ENCODE measurements around the gene GRAMD1A.
"Not testable (repeated sequence)": the region's sequence is repeated elsewhere in the genome, so short reads cannot be mapped to it uniquely, and the experiment has no call there.

Gene GRAMD1A

DNA sequence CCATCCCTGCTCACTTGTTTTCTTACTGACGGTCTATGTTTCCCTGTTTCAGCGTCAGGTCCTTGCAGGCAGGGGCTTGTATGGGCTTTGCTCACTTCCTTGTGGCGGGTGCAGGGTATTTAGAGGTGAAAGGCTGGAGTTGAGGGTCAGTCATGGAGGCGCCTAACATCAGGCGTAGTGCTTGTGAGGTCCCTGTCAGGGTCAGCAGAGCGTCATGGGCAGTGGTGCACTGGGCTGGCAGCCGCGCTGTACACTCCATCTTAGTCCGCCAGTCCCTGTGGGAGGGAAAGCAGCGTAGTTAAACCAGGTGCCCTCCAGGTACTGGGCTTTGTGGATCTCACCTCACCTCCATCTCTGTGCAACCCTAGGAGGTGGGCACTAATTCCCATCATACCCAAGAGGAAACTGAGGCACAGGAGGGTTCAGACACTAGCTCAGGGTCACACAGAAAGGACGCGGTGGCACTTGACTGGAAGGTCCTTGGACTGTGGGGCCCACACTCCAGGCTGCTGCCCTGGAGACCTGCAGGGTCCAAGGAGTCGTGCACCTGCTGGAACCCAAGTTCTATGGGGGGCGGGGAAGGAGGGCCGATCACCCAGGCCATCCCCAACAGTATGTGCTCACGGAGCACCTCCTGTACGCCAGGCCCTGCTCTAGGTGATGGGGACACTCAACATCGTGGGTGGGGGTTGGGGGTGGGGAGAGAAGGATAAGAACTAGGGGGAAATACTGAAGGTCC, 4.6 kb downstream of the GRAMD1A start:
- DNase-seq (ENCODE audit: low spot score), result no peak

GRCh38 chr19:35005256-35005977, 5.3 kb downstream of the GRAMD1A start:
- DNase-seq (ENCODE audit: low spot score), result no peak

DNA sequence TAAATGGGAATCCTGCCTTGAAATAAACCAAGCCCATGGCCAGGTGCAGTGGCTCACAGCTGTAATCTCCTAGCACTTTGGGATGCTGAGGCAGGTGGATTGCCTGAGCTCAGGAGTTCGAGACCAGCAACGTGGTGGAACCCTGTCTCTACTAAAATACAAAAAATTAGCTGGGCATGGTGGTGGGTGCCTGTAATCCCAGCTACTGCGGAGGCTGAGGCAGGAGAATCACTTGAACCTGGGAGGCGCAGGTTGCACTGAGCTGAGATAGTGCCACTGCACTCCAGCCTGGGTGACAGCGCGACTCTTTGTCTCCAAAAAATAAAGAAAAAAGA, 5.9 kb downstream of the GRAMD1A start:
- DNase-seq (ENCODE audit: low spot score), result not testable (repeated sequence)

DNA sequence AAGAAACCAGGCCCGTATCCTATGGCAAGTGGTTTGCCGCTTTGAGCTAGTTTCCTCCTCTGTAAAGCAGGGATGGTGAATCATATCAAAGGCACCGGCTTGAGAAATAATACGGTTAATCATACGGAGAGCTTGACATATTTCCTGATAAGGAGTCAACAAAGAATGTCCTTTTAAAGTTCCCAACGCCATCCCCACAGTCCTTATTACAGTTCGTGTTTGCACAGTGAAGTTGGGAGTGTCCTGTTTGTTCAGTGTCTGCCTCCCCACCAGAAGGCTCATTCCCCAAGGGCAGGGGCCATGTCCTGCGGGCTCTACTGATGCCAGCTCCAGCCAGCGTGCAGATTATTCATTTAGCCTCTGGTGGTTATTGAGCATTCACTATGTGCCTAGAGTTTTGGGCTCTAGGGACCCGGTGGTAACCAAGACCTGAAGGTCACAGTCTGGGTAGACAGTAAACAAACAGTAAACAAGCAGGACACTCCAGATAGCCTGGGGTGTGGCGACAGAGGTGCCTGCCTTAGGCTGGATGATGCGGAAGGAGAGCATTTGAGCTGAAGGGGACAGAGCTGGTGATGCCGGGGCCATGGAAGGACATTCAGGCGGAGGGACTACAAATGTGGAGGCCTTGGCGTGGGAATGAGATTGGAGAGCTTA, 6.3 kb downstream of the GRAMD1A start:
- no peak for DNase-seq (ENCODE audit: low spot score)

- DNase-seq (ENCODE audit: low spot score), result no peak
These were observed 6.9 kb downstream of the GRAMD1A start for GRCh38 chr19:35006999-35007365.

- DNase-seq (ENCODE audit: low spot score), result not testable (repeated sequence)
These were observed 7.3 kb downstream of the GRAMD1A start for GRCh38 chr19:35007427-35007826.

- DNase-seq (ENCODE audit: low spot score), result no peak
These were observed 8.8 kb downstream of the GRAMD1A start for GRCh38 chr19:35008891-35009341.

GRCh38 chr19:35009424-35010415, 9.6 kb downstream of the GRAMD1A start:
- DNase-seq (ENCODE audit: low spot score), result no peak

DNA sequence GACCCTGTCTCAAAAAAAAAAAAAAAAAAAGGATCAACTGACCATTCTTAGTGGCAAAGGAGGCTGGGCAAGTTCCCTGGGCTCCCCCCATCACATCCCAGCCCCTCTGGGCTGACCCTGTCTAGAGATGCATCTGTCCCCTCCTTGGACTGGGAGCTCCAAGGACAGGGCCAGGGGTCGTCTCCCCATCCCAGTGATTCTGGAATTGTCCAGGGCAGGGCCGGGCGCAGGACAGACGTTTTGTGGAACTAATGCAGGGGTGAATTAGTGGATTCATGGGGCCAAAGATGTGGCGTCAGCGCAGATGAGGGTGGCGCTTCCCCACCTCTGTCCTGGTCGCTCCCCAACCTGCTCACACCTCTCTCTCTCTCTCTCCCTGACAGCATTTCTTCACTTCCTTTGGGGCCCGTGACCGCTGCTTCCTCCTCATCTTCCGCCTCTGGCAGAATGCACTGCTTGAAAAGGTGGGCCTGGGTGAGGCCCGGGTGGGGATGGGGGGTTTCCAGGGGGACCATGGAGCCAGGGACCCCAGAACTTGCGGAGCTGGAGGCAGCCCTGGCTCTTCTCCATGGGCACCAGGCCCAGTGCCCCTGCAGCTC, 11.1 kb downstream of the GRAMD1A start:
- no peak for DNase-seq (ENCODE audit: low spot score)

GRCh38 chr19:35011737-35012682, 11.9 kb downstream of the GRAMD1A start:
- DNase-seq (ENCODE audit: low spot score), result no peak

GRCh38 chr19:35013041-35013819, 13.1 kb downstream of the GRAMD1A start:
- DNase-seq (ENCODE audit: low spot score), result peak; percentile 87

DNA sequence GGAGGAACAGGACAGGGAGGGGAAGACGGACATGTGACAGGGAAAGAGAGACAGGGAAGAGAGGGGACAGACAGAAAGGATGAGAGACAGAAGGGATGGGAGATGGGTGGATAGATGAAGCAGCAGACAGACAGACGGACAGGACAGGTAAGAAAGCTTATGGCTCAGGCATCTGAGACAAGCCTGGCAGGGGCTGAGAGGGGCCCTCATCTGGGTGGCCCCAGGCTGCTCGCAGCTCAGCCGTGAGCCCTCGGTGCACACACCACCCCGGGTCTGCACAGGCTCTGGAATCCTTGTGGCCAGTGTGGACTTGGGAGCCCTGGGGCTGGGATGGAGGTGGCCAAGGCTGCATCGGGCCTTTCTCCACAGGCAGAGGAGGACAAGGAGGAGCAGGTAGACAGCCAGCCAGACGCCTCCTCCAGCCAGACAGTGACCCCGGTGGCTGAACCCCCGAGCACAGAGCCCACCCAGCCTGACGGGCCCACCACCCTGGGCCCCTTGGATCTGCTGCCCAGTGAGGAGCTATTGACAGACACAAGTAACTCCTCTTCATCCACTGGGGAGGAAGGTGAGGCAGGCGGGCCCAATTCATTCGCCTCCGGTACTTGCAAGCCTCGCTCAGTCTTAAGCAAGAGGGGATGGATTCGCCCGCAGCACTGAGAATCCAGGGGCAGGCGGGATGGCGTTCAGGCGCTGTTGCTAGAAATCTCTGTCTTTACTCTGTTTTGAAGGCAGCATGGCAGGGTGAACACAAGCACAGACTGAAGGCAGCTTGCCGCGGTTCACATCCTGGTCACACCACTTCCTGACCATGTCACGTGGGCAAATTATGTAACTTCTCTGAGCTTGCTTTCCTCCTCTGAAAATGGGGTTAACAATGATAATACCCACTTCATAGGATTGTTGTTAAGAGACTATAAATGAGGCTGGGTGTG, 14.0 kb downstream of the GRAMD1A start:
- DNase-seq (ENCODE audit: low spot score), result no peak

- not testable (repeated sequence) for DNase-seq (ENCODE audit: low spot score)
These were observed 14.7 kb downstream of the GRAMD1A start for GRCh38 chr19:35014774-35015173.

- DNase-seq (ENCODE audit: low spot score), result peak; percentile 57
These were observed 15.3 kb downstream of the GRAMD1A start for GRCh38 chr19:35015270-35015953.

DNA sequence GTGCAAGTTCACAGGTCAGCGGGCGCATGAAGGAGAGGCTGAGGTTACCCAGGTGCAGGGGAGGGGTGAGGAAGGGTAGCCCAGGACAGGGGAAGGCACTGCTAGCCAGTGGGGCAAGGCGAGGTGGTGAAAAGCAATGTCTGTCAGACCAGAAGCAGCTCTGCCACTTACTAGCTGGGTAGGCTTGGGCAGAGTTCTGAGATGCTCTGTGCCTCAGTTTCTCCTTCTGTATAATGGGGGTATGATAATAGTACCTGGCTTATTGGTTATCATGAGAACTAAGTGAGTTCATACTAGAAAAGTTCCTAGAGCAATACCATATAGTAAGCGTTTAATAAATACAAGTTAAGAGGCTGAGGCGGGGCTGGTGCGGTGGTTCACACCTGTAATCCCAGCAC, 15.8 kb downstream of the GRAMD1A start:
- no peak for DNase-seq (ENCODE audit: low spot score)

- no peak for DNase-seq (ENCODE audit: low spot score)
These were observed 17.4 kb downstream of the GRAMD1A start for GRCh38 chr19:35017507-35017906.

DNA sequence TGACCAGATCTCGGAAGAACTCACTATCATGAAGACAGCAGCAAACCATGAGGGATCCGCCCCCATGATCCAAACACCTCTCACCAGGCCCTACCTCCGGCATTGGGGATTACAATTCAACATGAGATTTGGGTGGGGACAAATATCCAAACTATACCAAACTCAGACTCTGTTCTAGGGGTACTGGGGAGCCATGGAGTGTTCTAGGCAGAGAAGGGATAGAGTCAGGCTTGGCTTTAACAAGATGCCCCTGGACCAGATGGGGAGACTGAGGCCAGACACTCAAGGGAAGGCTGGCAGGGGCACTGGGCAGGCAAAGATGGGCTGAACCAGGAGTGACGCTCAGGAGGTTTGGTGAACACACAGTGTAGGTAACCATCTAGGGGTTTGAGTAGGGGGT, 18.3 kb downstream of the GRAMD1A start:
- no peak for DNase-seq (ENCODE audit: low spot score)

DNA sequence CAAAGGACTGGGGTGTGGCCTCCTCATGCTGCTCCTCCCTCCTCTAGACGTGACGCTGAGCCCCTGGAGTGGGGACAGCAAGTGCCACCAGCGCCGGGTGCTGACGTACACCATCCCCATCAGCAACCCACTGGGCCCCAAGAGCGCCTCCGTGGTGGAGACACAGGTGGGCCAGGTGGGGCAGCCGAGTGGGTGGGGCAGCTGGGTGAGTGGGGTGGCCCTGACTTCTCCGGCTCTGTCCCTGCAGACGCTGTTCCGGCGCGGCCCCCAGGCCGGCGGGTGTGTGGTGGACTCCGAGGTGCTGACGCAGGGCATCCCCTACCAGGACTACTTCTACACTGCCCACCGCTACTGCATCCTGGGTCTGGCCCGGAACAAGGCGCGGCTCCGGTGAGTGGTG, 19.0 kb downstream of the GRAMD1A start:
- DNase-seq (ENCODE audit: low spot score), result no peak
